ENCODE measurements around the gene CRACR2A. TPM values are rescaled to one million over a fixed set of nuclear protein-coding genes. Genes with fewer than 3 reads are reported as not detected.

CRACR2A gene
- polyA plus RNA-seq, 1 donor from 2014 or later, result 2.1 TPM

DNA sequence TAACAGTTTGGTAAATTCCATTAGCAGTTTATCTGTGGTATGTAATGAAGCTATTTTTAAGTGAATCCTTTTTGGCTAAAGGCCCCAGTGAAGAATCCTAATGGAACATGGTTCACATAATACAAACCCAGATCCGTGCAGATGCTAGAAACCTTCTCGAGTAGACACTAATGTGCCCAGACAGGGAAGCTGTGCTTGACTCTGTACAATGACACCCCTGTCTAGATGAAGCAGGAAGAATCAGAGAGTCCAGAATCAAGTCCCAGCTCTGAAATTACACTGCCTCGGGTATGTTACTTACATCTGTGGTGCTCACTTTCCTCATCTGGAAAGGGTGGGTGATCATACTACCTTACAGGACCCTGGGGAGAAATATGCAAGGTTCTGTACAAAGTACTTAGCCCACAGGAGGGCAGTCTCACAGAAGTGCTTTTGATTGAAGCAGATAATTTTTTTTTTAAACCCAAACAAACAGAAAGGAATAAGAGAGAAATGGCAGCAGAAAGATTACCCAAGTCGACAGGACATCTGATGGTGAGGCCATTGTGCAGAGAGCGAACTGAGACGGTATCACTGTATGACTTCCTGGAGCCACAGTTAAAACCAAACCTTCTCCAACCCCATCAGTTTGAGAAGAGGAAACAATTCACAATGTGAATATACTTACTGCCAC is 8.5 kb downstream of the CRACR2A start:
- Histone ChIP-seq H4K20me1 (ENCODE audit: insufficient read depth) (no peaks in the 10 kb centered on the region), H3K9ac (ENCODE audit: low read length) (no peak overlapping the region), H3K4me3 (ENCODE audit: low read length) (no peak overlapping the region), H2AFZ (ENCODE audit: low read depth, low read length) (no peak overlapping the region), H3K79me2 (replicated peaks; ENCODE audit: insufficient read depth, low read length) (no peaks in the 10 kb centered on the region), H3K27me3 (ENCODE audit: insufficient read depth, low read depth, low read length) (no peaks in the 10 kb centered on the region), H3K36me3 (ENCODE audit: insufficient read depth, low read length) (no peaks in the 10 kb centered on the region), H3F3A (ENCODE audit: insufficient read depth, low read length, poor library complexity, severe bottlenecking) (no peaks in the 10 kb centered on the region), H3K4me2 (ENCODE audit: low read length) (no peak overlapping the region), H3K27ac (ENCODE audit: low read length) (no peak overlapping the region), H3K9me3 (ENCODE audit: low read length) (no peaks in the 10 kb centered on the region), H3K9me2 (ENCODE audit: insufficient read depth, low read length) (no peaks in the 10 kb centered on the region)
- TF ChIP-seq POLR2AphosphoS5 (IDR thresholded peaks at IDR 0.05) (no peak), RAD21 (conservative IDR thresholded peaks at IDR 0.05) (no peak), SMC3 (conservative IDR thresholded peaks at IDR 0.05; ENCODE audit: poor library complexity) (no peak), TAF1 (IDR thresholded peaks at IDR 0.05; ENCODE audit: low read depth) (no peak), EZH2 (IDR thresholded peaks at IDR 0.05; ENCODE audit: borderline replicate concordance, insufficient read depth, low read length, poor library complexity, severe bottlenecking) (no peak), MXI1 (conservative IDR thresholded peaks at IDR 0.05; ENCODE audit: poor library complexity, severe bottlenecking) (no peak), EP300 (conservative IDR thresholded peaks at IDR 0.05; ENCODE audit: poor library complexity, severe bottlenecking) (no peak)
- TF ChIP-seq, protein P1, sequence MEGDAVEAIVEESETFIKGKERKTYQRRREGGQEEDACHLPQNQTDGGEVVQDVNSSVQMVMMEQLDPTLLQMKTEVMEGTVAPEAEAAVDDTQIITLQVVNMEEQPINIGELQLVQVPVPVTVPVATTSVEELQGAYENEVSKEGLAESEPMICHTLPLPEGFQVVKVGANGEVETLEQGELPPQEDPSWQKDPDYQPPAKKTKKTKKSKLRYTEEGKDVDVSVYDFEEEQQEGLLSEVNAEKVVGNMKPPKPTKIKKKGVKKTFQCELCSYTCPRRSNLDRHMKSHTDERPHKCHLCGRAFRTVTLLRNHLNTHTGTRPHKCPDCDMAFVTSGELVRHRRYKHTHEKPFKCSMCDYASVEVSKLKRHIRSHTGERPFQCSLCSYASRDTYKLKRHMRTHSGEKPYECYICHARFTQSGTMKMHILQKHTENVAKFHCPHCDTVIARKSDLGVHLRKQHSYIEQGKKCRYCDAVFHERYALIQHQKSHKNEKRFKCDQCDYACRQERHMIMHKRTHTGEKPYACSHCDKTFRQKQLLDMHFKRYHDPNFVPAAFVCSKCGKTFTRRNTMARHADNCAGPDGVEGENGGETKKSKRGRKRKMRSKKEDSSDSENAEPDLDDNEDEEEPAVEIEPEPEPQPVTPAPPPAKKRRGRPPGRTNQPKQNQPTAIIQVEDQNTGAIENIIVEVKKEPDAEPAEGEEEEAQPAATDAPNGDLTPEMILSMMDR (IDR thresholded peaks at IDR 0.05; ENCODE audit: poor library complexity, severe bottlenecking), result no peak
- TF ChIP-seq, protein P2, sequence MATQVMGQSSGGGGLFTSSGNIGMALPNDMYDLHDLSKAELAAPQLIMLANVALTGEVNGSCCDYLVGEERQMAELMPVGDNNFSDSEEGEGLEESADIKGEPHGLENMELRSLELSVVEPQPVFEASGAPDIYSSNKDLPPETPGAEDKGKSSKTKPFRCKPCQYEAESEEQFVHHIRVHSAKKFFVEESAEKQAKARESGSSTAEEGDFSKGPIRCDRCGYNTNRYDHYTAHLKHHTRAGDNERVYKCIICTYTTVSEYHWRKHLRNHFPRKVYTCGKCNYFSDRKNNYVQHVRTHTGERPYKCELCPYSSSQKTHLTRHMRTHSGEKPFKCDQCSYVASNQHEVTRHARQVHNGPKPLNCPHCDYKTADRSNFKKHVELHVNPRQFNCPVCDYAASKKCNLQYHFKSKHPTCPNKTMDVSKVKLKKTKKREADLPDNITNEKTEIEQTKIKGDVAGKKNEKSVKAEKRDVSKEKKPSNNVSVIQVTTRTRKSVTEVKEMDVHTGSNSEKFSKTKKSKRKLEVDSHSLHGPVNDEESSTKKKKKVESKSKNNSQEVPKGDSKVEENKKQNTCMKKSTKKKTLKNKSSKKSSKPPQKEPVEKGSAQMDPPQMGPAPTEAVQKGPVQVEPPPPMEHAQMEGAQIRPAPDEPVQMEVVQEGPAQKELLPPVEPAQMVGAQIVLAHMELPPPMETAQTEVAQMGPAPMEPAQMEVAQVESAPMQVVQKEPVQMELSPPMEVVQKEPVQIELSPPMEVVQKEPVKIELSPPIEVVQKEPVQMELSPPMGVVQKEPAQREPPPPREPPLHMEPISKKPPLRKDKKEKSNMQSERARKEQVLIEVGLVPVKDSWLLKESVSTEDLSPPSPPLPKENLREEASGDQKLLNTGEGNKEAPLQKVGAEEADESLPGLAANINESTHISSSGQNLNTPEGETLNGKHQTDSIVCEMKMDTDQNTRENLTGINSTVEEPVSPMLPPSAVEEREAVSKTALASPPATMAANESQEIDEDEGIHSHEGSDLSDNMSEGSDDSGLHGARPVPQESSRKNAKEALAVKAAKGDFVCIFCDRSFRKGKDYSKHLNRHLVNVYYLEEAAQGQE (IDR thresholded peaks at IDR 0.05; ENCODE audit: borderline replicate concordance), result no peak

DNA sequence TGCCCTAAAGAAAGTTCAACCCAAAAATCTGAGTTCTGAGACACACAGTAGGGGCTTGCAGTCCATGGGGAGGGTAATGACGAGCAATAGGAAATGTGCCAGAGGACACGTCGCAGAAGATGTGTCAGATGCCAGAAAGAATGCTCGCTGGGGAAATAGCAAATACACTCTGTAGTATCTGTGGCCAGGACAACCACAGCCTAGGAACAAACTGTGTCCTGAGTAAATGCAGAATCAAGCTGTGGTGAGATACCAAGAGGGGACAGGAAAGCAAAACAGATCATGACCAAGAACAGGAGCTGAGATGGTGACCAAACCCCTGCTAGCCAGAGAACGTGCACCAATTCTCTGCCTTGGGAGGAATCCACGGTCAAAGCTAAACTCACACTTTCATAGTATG is 9.1 kb downstream of the CRACR2A start:
- no peak overlapping the region for H3K4me2 ChIP-seq (ENCODE audit: low read length)
- no peaks in the 10 kb centered on the region for H4K20me1 ChIP-seq (ENCODE audit: insufficient read depth)
- no peaks in the 10 kb centered on the region for H3F3A ChIP-seq (ENCODE audit: insufficient read depth, low read length, poor library complexity, severe bottlenecking)
- no peaks in the 10 kb centered on the region for H3K27me3 ChIP-seq (ENCODE audit: insufficient read depth, low read depth, low read length)
- H2AFZ ChIP-seq (ENCODE audit: low read depth, low read length), result no peak overlapping the region
- no peaks in the 10 kb centered on the region for H3K79me2 ChIP-seq (replicated peaks; ENCODE audit: insufficient read depth, low read length)
- no peak overlapping the region for H3K27ac ChIP-seq (ENCODE audit: low read length)
- no peaks in the 10 kb centered on the region for H3K9me3 ChIP-seq (ENCODE audit: low read length)
- no peaks in the 10 kb centered on the region for H3K36me3 ChIP-seq (ENCODE audit: insufficient read depth, low read length)
- H3K9me2 ChIP-seq (ENCODE audit: insufficient read depth, low read length), result no peaks in the 10 kb centered on the region
- H3K4me3 ChIP-seq (ENCODE audit: low read length), result no peak overlapping the region
- no peak overlapping the region for H3K9ac ChIP-seq (ENCODE audit: low read length)
- TF ChIP-seq MXI1 (conservative IDR thresholded peaks at IDR 0.05; ENCODE audit: poor library complexity, severe bottlenecking) (no peak), EP300 (conservative IDR thresholded peaks at IDR 0.05; ENCODE audit: poor library complexity, severe bottlenecking) (no peak), POLR2AphosphoS5 (IDR thresholded peaks at IDR 0.05) (no peak), SMC3 (conservative IDR thresholded peaks at IDR 0.05; ENCODE audit: poor library complexity) (no peak), TAF1 (IDR thresholded peaks at IDR 0.05; ENCODE audit: low read depth) (no peak), RAD21 (conservative IDR thresholded peaks at IDR 0.05) (no peak), EZH2 (IDR thresholded peaks at IDR 0.05; ENCODE audit: borderline replicate concordance, insufficient read depth, low read length, poor library complexity, severe bottlenecking) (no peak)
- TF ChIP-seq, protein P1 (IDR thresholded peaks at IDR 0.05; ENCODE audit: poor library complexity, severe bottlenecking), result no peak

Data from neural cell (in vitro differentiated cells).